Stimulated activated CD8-positive, alpha-beta memory T cell treated with anti-CD3 and anti-CD28 coated beads, Interleukin-7, amount 100 ng/mL, for 24 hours (primary cell): ENCODE measurements around the gene CCDC69.
"Not testable (repeated sequence)": the region's sequence is repeated elsewhere in the genome, so short reads cannot be mapped to it uniquely, and the experiment has no call there.

Experiments
- DNase-seq: peaks from one replicate; pipeline ENCODE4 v3.0.0-alpha.2; 2020; ENCODE audit warnings: low read depth

CCDC69 gene

GRCh38 chr5:151192626-151193025 lies 31.3 kb downstream of the CCDC69 start:
- DNase-seq = no peak

- DNase-seq = no peak
These were observed 32.2 kb downstream of the CCDC69 start for GRCh38 chr5:151191661-151192060.

GRCh38 chr5:151189151-151189550 lies 34.7 kb downstream of the CCDC69 start:
- DNase-seq = no peak

GRCh38 chr5:151186538-151186937 lies 37.4 kb downstream of the CCDC69 start:
- no peak for DNase-seq

GRCh38 chr5:151186052-151186451 lies 37.8 kb downstream of the CCDC69 start:
- no peak for DNase-seq

GRCh38 chr5:151184316-151185042 lies 39.4 kb downstream of the CCDC69 start:
- DNase-seq = no peak

GRCh38 chr5:151183456-151184245 lies 40.2 kb downstream of the CCDC69 start:
- no peak for DNase-seq

GRCh38 chr5:151182976-151183375 lies 40.9 kb downstream of the CCDC69 start:
- DNase-seq = no peak

GRCh38 chr5:151182524-151182900 lies 41.4 kb downstream of the CCDC69 start:
- DNase-seq = no peak

- no peak for DNase-seq
These were observed 41.9 kb downstream of the CCDC69 start for GRCh38 chr5:151181818-151182523.

- DNase-seq = no peak
These were observed 43.6 kb downstream of the CCDC69 start for GRCh38 chr5:151180291-151180690.

- DNase-seq = no peak
These were observed 44.4 kb downstream of the CCDC69 start for GRCh38 chr5:151179489-151179840.

GRCh38 chr5:151178777-151179488 lies 45.0 kb downstream of the CCDC69 start:
- DNase-seq = no peak

- no peak for DNase-seq
These were observed 45.5 kb downstream of the CCDC69 start for GRCh38 chr5:151178372-151178771.

- DNase-seq = not testable (repeated sequence)
These were observed 47.6 kb downstream of the CCDC69 start for GRCh38 chr5:151176268-151176667.

GRCh38 chr5:151174612-151175101 lies 49.2 kb downstream of the CCDC69 start:
- DNase-seq = no peak

- DNase-seq = no peak
These were observed 49.9 kb downstream of the CCDC69 start for GRCh38 chr5:151173711-151174611.

- DNase-seq = no peak
These were observed 52.4 kb downstream of the CCDC69 start for GRCh38 chr5:151171529-151171928.

GRCh38 chr5:151168602-151169344 lies 55.1 kb downstream of the CCDC69 start:
- DNase-seq = no peak

- no peak for DNase-seq
These were observed 56.9 kb downstream of the CCDC69 start for GRCh38 chr5:151167022-151167421.
